ENCODE data around the gene ARMC3.

DNA sequence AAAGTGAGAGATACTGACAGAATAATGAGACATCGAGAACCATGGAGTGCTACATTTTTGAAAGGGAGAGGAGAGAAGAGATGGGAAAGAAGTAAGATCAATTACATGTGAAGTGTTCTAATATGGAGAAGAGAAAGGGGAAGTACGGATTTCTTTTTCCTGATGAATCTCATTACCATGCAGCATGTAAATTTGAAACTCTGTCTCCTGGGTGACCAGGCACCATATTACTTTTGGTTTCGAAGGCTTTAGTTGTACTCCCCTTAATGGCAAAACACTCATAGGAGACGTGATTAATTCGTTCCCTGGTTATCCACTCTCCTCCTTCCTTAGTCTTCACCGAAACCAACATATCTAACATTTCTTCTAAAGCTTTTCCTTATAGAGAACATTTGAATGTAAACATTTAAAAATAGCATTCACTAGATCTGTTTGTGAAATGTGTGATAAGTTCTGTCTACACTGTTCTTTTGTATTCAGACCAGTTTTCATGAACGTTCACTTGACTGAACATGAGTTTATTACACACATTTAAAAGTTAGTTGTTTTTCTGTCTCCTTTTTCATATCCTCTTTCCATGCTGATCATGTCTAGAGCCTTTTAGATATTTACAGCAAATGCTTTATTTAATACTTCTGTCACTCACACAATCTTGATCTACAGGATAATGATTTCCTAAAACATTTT is 87.3 kb downstream of the ARMC3 start:
- TF ChIP-seq YY1 (IDR thresholded peaks at IDR 0.05; ENCODE audit: insufficient read depth, insufficient read length) (no peak), SUZ12 (IDR thresholded peaks at IDR 0.05; ENCODE audit: extremely low read depth, insufficient read depth, insufficient read length) (no peak)

Data from NT2/D1 (cell line).